Testis (tissue), 3 donors: ENCODE data around the gene TUBGCP6. TPM values are rescaled to one million over a fixed set of nuclear protein-coding genes. Genes with fewer than 3 reads are reported as not detected.

Experiments
- DNase-seq: peaks from one replicate; pipeline ENCODE4 v3.0.0-alpha.2; 2019
- H3K27ac ChIP-seq, 2 donors: fragments of 200-600 bp; sonication (generic); one replicate each; pipeline ENCODE4 v1.5.1; 2019
- H3K27me3 ChIP-seq: fragments of 200-600 bp; sonication (generic); one replicate; pipeline ENCODE4 v1.5.1; 2019
- H3K36me3 ChIP-seq: fragments of 200-600 bp; sonication (generic); one replicate; pipeline ENCODE4 v1.5.1; 2017; ENCODE audit warnings: low read depth; ENCODE audit errors: missing control alignments
- H3K4me1 ChIP-seq: fragments of 200-600 bp; sonication (generic); one replicate; pipeline ENCODE4 v1.5.1; 2019
- H3K4me3 ChIP-seq, 2 donors: fragments of 200-600 bp; sonication (generic); one replicate each; pipeline ENCODE4 v1.5.1; 2017 to 2019
- H3K9me3 ChIP-seq: fragments of 200-600 bp; sonication (generic); one replicate; pipeline ENCODE4 v1.5.1; 2017
- POLR2A ChIP-seq: fragments of 450-650 bp; IDR thresholded peaks from one replicate; pipeline ENCODE4 v1.6.1; 2017; ENCODE audit warnings: antibody characterized with exemption, mild to moderate bottlenecking, moderate library complexity
- WGBS, 2 donors: methylation state at CpG; one replicate each; pipeline ENCODE4 v1.1.5; 2018; 5-methylcytosine and 5-hydroxymethylcytosine counted together
- intact Hi-C: fragments of 100-400 bp; cut with DNase I; formaldehyde crosslinking; loops from one replicate; pipeline ENCODE4 v1.15.1; 2023; ENCODE audit warnings: low total_unique reads
- polyA plus RNA-seq: library from polyadenylated mRNA; stranded (reverse); fragments of 350-450 nt; fragmentation: Illumina TruSeq; extraction: RNeasy Lipid Tissue Mini Kit (QIAGEN cat#74804); gene quantifications from one replicate; pipeline ENCODE4 v1.2.3, GENCODE V29; 2014; ENCODE audit warnings: low read depth, low replicate concordance; ENCODE audit not compliant: insufficient read depth
- total RNA-seq, 2 donors: library from RNA; depleted of rRNA; stranded (reverse); fragments of >200 nt; gene quantifications; one replicate each; pipeline ENCODE4 v1.2.3, GENCODE V29; 2016
- TF ChIP-seq, protein P1 (sequence below), 3 experiments: fragments of 450-650 bp in 2 of 3; fragments of 200-600 bp in 1 of 3; sonication (generic) in 1 of 3; IDR thresholded peaks; one replicate each; pipeline ENCODE4 v1.5.1; 2016 to 2019; ENCODE audit warnings: antibody characterized with exemption in 3 of 3, mild to moderate bottlenecking in 2 of 3, moderate library complexity in 1 of 3

The TUBGCP6 gene
- total and polyA plus RNA-seq, 3 donors from 2014 or later = 40.2 to 143 (median 136) TPM

DNA sequence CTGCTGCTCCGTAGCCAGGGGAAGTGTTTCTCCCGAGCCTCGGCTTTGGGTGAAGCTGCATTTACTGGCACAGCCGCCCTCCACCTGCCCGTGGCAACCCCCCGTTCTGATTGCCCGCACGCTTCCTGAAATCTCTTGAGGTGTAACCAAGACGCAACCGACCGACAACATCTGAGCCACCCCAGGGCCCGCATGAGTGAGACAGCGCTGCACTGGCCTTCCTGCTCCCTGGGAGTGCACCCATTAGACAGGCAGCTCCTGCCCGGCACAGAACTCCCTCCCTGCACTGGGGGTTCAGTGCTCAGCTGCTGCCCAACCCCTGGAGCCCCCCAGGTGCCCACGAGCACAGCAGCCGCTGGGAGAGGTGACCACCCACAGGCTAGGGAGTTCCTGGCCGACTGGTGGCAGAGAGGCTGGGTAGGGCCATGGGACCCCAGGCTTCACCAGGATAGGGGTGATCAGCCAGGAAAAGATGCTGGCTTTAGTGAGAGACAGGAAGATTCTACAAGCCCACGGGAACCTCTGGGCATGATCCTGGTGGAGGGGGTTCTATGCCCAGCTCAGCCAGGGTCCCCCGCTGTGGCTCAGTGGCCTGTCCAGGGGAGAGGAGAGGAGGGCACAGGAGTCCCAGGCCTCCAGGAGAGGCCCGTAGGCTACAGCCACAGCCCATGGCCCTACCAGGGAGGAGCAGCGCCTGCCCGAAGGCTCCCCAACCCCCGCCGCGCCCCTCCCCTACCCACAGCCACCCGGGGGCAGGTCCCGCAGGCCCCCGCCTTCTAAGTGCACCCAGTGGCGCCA, 48.0 kb upstream of the TUBGCP6 start:
- H3K4me3 ChIP-seq = no peak overlapping the region
- whole genome bisulfite sequencing, 2 donors = 58 to 72% methylated on average over 7 to 29 of the region's 29 CpGs
- intact Hi-C loops = no loop called here
- H3K9me3 ChIP-seq = no peaks in the 10 kb centered on the region
- H3K27ac ChIP-seq = peak overlapping the region; percentile 59 to 72
- no peaks in the 10 kb centered on the region for H3K27me3 ChIP-seq
- peaks cover 47% of the 10 kb centered on the region for H3K4me1 ChIP-seq
- H3K36me3 ChIP-seq = no peaks in the 10 kb centered on the region
- TF ChIP-seq POLR2A = no peak
- TF ChIP-seq, protein P1, sequence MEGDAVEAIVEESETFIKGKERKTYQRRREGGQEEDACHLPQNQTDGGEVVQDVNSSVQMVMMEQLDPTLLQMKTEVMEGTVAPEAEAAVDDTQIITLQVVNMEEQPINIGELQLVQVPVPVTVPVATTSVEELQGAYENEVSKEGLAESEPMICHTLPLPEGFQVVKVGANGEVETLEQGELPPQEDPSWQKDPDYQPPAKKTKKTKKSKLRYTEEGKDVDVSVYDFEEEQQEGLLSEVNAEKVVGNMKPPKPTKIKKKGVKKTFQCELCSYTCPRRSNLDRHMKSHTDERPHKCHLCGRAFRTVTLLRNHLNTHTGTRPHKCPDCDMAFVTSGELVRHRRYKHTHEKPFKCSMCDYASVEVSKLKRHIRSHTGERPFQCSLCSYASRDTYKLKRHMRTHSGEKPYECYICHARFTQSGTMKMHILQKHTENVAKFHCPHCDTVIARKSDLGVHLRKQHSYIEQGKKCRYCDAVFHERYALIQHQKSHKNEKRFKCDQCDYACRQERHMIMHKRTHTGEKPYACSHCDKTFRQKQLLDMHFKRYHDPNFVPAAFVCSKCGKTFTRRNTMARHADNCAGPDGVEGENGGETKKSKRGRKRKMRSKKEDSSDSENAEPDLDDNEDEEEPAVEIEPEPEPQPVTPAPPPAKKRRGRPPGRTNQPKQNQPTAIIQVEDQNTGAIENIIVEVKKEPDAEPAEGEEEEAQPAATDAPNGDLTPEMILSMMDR (IDR thresholded peaks at IDR 0.05) = no peak
- DNase-seq = no peak

DNA sequence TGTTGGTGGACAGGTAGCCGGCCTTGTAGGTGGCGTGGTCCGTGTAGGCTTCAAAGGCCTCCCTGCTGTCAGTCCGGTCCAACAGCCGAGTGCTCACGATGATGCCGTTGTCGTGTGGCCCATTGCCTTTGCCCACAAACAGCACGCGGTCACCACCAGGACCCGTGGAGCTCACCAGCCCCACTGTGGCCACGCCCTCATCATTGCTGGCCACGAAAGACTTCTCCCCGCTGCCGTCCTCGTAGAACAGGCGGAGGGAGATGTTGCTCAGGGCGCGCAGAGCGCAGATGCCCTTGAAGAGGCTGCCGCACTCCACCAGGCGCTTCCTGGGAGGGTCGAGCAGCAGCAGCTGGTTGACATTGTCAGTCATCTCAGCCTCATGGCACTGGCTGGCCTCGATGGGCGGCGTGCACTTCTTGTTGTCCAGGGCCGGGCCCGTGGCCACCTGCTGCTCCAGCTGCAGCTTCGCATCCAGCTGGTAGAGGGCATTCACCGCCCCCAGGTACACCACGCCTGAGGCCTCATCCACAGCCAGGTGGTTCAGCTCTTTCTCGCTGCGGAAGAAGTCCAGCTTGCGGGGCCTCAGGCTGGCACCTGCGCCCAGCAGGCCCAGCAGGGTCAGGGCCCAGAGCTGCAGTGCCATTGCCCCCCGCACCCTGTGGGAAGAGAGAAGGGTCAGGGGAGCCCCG, 45.3 kb upstream of the TUBGCP6 start:
- TF ChIP-seq, protein P1 (IDR thresholded peaks at IDR 0.05) = no peak
- TF ChIP-seq POLR2A = no peak
- Histone ChIP-seq H3K9me3 (no peaks in the 10 kb centered on the region), H3K27ac (no peak overlapping the region), H3K27me3 (no peaks in the 10 kb centered on the region), H3K36me3 (no peaks in the 10 kb centered on the region), H3K4me1 (peaks cover 28% of the 10 kb centered on the region), H3K4me3 (no peak overlapping the region)
- no peak for DNase-seq
- 93 to 97% methylated on average over 10 to 37 of the region's 37 CpGs for WGBS, 2 donors
- intact Hi-C loops = no loop called here

DNA sequence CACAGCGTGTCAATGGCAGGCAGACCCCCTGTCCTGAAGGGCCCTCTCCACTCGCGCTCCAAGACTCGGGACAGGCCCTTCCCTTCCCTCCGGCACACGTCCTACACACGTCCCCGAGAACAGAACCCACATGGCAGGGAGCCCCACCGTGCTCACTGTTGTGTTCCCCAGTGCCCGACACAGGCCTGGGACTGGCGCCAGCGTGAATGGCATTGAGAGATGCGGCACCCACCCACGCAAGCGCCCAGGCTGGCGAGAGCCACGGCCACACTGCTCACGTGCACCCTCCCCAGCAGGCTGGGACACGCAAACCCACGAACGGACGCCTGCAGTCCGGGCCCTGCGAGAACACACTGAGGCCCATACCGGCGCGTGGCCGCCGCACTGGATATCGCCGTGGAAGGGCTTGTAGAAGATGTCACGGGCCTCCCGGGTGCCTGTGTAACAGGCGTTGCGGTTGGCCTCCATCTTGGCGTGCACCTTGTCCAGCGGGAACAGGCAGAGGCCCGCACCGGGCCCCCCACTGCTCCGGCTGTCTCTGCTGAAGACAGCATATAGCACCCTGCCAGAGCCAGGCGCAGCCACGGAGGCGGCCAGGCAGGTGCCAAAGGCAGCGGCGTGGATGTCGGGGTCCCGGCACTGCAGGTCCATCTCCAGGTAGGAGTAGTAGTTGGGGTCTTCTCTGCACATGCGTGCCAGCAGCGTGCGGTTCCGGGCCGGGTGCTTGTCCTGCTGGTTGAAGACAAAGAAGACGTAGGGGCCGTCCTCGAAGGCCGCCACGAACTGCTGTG, 44.5 kb upstream of the TUBGCP6 start:
- intact Hi-C loops = no loop called here
- no peaks in the 10 kb centered on the region for H3K36me3 ChIP-seq
- peaks cover 20% of the 10 kb centered on the region for H3K4me1 ChIP-seq
- no peak for TF ChIP-seq POLR2A
- TF ChIP-seq, protein P1 (IDR thresholded peaks at IDR 0.05) = no peak
- H3K27ac ChIP-seq = no peak overlapping the region
- H3K4me3 ChIP-seq = no peak overlapping the region
- no peaks in the 10 kb centered on the region for H3K27me3 ChIP-seq
- no peak for DNase-seq
- H3K9me3 ChIP-seq = no peaks in the 10 kb centered on the region
- 94 to 98% methylated on average over 16 to 57 of the region's 57 CpGs for WGBS, 2 donors

DNA sequence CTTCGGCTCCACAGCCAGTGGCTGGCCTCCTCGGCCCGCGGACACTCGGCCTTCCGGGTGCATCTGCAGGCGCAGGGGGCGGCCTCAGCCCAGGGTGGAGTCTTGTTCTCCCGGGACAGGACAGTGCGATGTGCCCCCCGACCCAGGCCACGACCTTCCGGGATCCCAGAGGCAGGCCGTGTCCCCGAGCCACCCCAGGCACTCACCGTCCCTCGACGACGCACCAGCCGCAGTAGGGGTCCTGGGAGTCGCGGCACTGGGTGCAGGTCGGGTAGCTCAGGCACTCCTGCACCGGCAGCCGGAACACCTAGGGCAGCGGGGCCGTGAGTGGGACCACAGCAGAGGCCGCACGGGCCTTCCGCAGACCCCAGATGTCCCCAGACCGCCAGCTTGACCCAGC, 42.9 kb upstream of the TUBGCP6 start:
- H3K4me1 ChIP-seq = peaks cover 4% of the 10 kb centered on the region

More for the DNA sequence above, 42.9 kb upstream of the TUBGCP6 start:
- DNase-seq = no peak
- H3K27ac ChIP-seq = no peak overlapping the region
- no peaks in the 10 kb centered on the region for H3K36me3 ChIP-seq
- no peak for TF ChIP-seq POLR2A
- TF ChIP-seq, protein P1 (IDR thresholded peaks at IDR 0.05) = no peak
- H3K27me3 ChIP-seq = no peaks in the 10 kb centered on the region
- no peak overlapping the region for H3K4me3 ChIP-seq
- WGBS, 2 donors = 95% methylated on average over 31 of the region's 31 CpGs; no CpG with 5 or more reads in 1 of the 2 donors
- intact Hi-C loops = no loop called here
- no peaks in the 10 kb centered on the region for H3K9me3 ChIP-seq
